Ovary (tissue), 9 donors: ENCODE measurements around the gene KRTAP2-4. TPM values are rescaled to one million over a fixed set of nuclear protein-coding genes. Genes with fewer than 3 reads are reported as not detected.
"Not testable (repeated sequence)": the region's sequence is repeated elsewhere in the genome, so short reads cannot be mapped to it uniquely, and the experiment has no call there.

Experiments
- DNase-seq, 5 donors: peaks; one replicate each; pipeline ENCODE4 v3.0.0-alpha.2; 2019 to 2020
- H3K27ac ChIP-seq, 2 donors: fragments of 200-600 bp; one replicate each; pipeline versions ENCODE4 v1.5.1 to v1.8.0; 2019 to 2022
- H3K27me3 ChIP-seq: fragments of 200-600 bp; one replicate; pipeline ENCODE4 v1.8.0; 2022
- H3K36me3 ChIP-seq: fragments of 200-600 bp; sonication (generic); one replicate; pipeline ENCODE4 v1.5.1; 2019
- H3K4me1 ChIP-seq: one replicate; pipeline ENCODE4 v1.8.1; 2013; ENCODE audit warnings: mild to moderate bottlenecking, moderate library complexity; ENCODE audit not compliant: insufficient read depth
- H3K4me3 ChIP-seq: fragments of 200-600 bp; sonication (generic); one replicate; pipeline ENCODE4 v1.5.1; 2017
- H3K9me3 ChIP-seq, 2 donors: fragments of 200-600 bp in 1 of 2; sonication (generic) in 1 of 2; one replicate each; pipeline versions ENCODE4 v1.5.1 to v1.8.1; 2013 to 2019; ENCODE audit warnings: mild to moderate bottlenecking in 1 of 2, moderate library complexity in 1 of 2
- EP300 ChIP-seq: sonication (generic); formaldehyde crosslinking; IDR thresholded peaks from one replicate; pipeline ENCODE4 v1.6.1; 2017; ENCODE audit warnings: antibody characterized with exemption
- POLR2A ChIP-seq: fragments of 450-650 bp; IDR thresholded peaks from one replicate; pipeline ENCODE4 v1.6.1; 2017; ENCODE audit warnings: antibody characterized with exemption, mild to moderate bottlenecking, moderate library complexity
- WGBS, 3 donors: extraction: QIAGEN DNeasy Blood & Tissue Kit in 1 of 3; methylation state at CpG; one replicate each; pipeline versions ENCODE4 v1.1.5 to v1.1.7; 2013 to 2017; 5-methylcytosine and 5-hydroxymethylcytosine counted together
- intact Hi-C, 4 donors: fragments of 100-400 bp; cut with DNase I; formaldehyde crosslinking; loops; one replicate each; pipeline versions ENCODE4 v1.11.0 to v1.15.1; 2022 to 2023
- polyA plus RNA-seq, 2 donors: library from polyadenylated mRNA; stranded (reverse); fragments of 200-250 nt in 1 of 2; fragments of 350-450 nt in 1 of 2; fragmentation: Illumina TruSeq in 1 of 2; extraction: RNeasy Lipid Tissue Mini Kit (QIAGEN cat#74804) in 1 of 2; gene quantifications; one replicate each; pipeline ENCODE4 v1.2.3, GENCODE V29; 2013 to 2014
- total RNA-seq, 7 donors: library from RNA; depleted of rRNA in 2 of 7; stranded (reverse); fragments of >200 nt in 2 of 7; fragmentation: NEBNext Ultra II Directional in 3 of 7; extraction: Animal tissue kit (Norgen Biotek cat#: 25700) in 3 of 7; gene quantifications; one replicate each; pipeline versions ENCODE4 v1.1.0 to v1.2.4, GENCODE V29; 2016 to 2023
- TF ChIP-seq, protein P1 (sequence below), 3 donors: fragments of 450-650 bp in 2 of 3; fragments of 200-600 bp in 1 of 3; IDR thresholded peaks; one replicate each; pipeline versions ENCODE4 v1.5.1 to v1.8.0; 2016 to 2022; ENCODE audit warnings: antibody characterized with exemption in 3 of 3, mild to moderate bottlenecking in 1 of 3
- donor health status: DM: no; HTN: no; CAD: no; lungs with moderate emphysema.
- donor health status: DM: no; HTN: no; CAD: no.
- donor health status: Bipolar disorder and iron deficiency.
- donor health status: DM: yes; HTN: yes; CAD: no.
- donor health status: DM: no; HTN: no; CAD: no.
- donor health status: DM: yes; HTN: yes; CAD: no.

KRTAP2-4 gene
- total and polyA plus RNA-seq, 9 donors, result not detected

DNA sequence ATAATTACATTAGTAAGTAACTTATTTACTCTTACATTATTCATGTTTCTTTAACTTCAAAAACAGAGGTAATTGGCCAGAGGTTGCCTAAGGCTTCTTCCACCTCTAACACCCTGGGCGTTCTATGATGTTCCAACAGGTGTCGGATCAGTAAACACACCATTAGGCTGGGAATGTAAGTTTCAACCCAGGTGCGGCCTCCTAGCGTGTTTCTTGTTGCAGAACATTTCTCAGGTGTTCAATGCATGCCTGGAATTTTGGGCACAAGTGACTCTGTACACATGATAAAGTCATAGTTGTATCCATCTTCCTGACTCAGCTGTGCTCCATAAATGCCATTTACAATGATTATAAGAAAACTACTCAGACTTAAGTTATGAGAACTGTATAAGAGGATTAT lies 11.7 kb downstream of the KRTAP2-4 start:
- TF ChIP-seq POLR2A (no peak), EP300 (no peak)
- TF ChIP-seq, protein P1, sequence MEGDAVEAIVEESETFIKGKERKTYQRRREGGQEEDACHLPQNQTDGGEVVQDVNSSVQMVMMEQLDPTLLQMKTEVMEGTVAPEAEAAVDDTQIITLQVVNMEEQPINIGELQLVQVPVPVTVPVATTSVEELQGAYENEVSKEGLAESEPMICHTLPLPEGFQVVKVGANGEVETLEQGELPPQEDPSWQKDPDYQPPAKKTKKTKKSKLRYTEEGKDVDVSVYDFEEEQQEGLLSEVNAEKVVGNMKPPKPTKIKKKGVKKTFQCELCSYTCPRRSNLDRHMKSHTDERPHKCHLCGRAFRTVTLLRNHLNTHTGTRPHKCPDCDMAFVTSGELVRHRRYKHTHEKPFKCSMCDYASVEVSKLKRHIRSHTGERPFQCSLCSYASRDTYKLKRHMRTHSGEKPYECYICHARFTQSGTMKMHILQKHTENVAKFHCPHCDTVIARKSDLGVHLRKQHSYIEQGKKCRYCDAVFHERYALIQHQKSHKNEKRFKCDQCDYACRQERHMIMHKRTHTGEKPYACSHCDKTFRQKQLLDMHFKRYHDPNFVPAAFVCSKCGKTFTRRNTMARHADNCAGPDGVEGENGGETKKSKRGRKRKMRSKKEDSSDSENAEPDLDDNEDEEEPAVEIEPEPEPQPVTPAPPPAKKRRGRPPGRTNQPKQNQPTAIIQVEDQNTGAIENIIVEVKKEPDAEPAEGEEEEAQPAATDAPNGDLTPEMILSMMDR (IDR thresholded peaks at IDR 0.05), result no peak
- no peak overlapping the region for H3K27ac ChIP-seq
- intact Hi-C loops, result no loop called here
- no peaks in the 10 kb centered on the region for H3K4me1 ChIP-seq
- H3K4me3 ChIP-seq, result no peak overlapping the region
- 95 to 97% (median 96%) methylated on average over 4 of the region's 4 CpGs for WGBS, 3 donors
- no peaks in the 10 kb centered on the region for H3K27me3 ChIP-seq
- no peak for DNase-seq
- H3K9me3 ChIP-seq, result no peaks in the 10 kb centered on the region
- H3K36me3 ChIP-seq, result no peaks in the 10 kb centered on the region

GRCh38 chr17:41052566-41052965 lies 13.1 kb downstream of the KRTAP2-4 start:
- no peak for TF ChIP-seq POLR2A
- TF ChIP-seq, protein P1 (IDR thresholded peaks at IDR 0.05), result no peak
- no peak for TF ChIP-seq EP300
- no peak for DNase-seq
- Histone ChIP-seq H3K4me1 (no peaks in the 10 kb centered on the region), H3K9me3 (no peaks in the 10 kb centered on the region), H3K27ac (no peak overlapping the region), H3K27me3 (no peaks in the 10 kb centered on the region), H3K36me3 (no peaks in the 10 kb centered on the region), H3K4me3 (no peak overlapping the region)
- intact Hi-C loops, result no loop called here

GRCh38 chr17:41049110-41049509 lies 16.6 kb downstream of the KRTAP2-4 start:
- Histone ChIP-seq H3K9me3 (no peaks in the 10 kb centered on the region), H3K4me3 (no peak overlapping the region), H3K27me3 (no peaks in the 10 kb centered on the region), H3K27ac (no peak overlapping the region), H3K36me3 (no peaks in the 10 kb centered on the region), H3K4me1 (no peaks in the 10 kb centered on the region)
- WGBS, 3 donors, result 32 to 35% (median 34%) methylated on average over 2 of the region's 2 CpGs
- intact Hi-C loops, result no loop called here
- TF ChIP-seq EP300 (no peak), POLR2A (no peak)
- TF ChIP-seq, protein P1 (IDR thresholded peaks at IDR 0.05), result no peak
- no peak for DNase-seq

DNA sequence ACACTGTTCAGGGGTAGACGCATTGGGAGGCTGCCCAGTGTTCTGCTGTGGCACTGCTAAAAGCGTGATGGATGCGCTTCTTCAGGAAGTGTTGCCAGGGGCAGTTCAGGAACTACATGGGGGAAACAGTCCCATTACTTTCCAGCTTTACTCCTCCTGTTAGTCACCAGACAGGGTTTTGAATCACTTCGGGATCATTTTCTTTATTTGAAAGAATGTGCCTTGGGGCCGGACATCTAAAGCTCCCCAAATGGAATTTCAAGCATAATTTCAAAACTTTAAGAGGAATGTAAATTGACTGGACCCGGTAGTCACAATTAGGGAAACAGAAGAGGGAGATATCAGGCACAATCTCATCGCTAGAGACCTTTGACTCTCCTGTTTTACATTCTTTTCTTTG lies 17.2 kb downstream of the KRTAP2-4 start:
- DNase-seq, result no peak
- Histone ChIP-seq H3K36me3 (no peaks in the 10 kb centered on the region), H3K27ac (no peak overlapping the region), H3K27me3 (no peaks in the 10 kb centered on the region), H3K4me3 (no peak overlapping the region), H3K4me1 (no peaks in the 10 kb centered on the region), H3K9me3 (no peaks in the 10 kb centered on the region)
- WGBS, 3 donors, result 32 to 48% (median 33%) methylated on average over 7 of the region's 7 CpGs
- intact Hi-C loops, result no loop called here
- no peak for TF ChIP-seq POLR2A

DNA sequence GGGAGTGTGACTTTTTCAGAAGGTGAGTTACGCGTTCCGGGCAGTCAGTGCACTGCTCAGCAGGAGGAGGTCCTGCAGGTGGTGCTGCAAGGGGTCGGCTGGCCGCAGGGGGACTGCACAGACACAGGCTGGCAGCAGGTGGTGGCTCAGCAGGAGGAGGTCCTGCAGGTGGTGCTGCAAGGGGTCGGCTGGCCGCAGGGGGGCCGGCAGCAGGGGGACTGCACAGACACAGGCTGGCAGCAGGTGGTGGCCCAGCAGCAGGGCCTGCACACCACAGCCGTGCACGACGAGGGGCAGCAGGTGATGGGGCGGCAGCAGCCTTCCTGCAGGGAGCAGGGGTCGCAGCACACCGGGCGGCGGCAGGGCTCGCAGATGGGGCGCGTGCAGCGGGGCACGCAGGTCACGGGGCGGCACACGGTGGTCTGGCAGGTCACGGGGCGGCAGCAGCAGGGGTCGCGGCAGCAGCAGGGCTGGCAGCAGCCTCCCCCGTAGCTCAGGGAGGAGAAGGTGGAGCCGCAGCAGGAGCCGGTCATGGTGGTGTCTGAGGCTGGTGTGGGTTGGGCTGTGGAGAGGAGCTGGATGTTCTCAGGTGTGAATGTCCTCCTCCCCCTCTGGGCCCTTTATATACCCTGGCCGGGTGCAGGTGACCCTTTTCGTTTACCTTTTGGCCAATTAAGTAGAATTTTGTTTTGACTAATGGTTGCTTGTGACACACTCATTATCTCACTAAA lies 18.8 kb downstream of the KRTAP2-4 start, which contains the start of gene KRTAP2-1:
Gene KRTAP2-1 (minus strand): TSS at position 582 of the 731 bp plus-strand sequence. CDS start 49 bp downstream, at position 533.
- 57 to 70% (median 67%) methylated on average over 10 to 12 of the region's 33 CpGs for WGBS, 3 donors
- DNase-seq, H3K9me3 ChIP-seq, H3K27me3 ChIP-seq, H3K4me3 ChIP-seq, H3K27ac ChIP-seq, H3K4me1 ChIP-seq, H3K36me3 ChIP-seq, intact Hi-C loops: not testable (repeated sequence)
